Astrocyte (in vitro differentiated cells and primary cell): ENCODE results near the gene PKP3. TPM values are rescaled to one million over a fixed set of nuclear protein-coding genes. Genes with fewer than 3 reads are reported as not detected.

ENCODE experiments used
- DNase-seq: peaks from one replicate; pipeline ENCODE4 v3.0.0-alpha.2; 2010; ENCODE audit warnings: low read depth
- FAIRE-seq: peaks from 2 replicates; lab custom pipeline; 2011; peaks lifted over from hg19 to GRCh38; lab: Jason Lieb, UNC
- H2AFZ ChIP-seq: 2 replicates; pipeline ENCODE4 v1.6.0; 2012; ENCODE audit warnings: low read depth, low read length, inconsistent platforms
- H3K27ac ChIP-seq: 2 replicates; pipeline ENCODE4 v1.5.1; 2011; ENCODE audit warnings: low read depth, low read length, inconsistent platforms
- H3K27me3 ChIP-seq: 2 replicates; pipeline ENCODE4 v1.6.0; 2011; ENCODE audit warnings: low read length, inconsistent platforms; ENCODE audit not compliant: insufficient read depth
- H3K36me3 ChIP-seq: 2 replicates; pipeline ENCODE4 v1.5.1; 2011; ENCODE audit warnings: low read length, inconsistent platforms; ENCODE audit not compliant: insufficient read depth
- H3K4me1 ChIP-seq: 2 replicates; pipeline ENCODE4 v1.5.1; 2011; ENCODE audit warnings: low read length, inconsistent platforms; ENCODE audit not compliant: insufficient read depth
- H3K4me2 ChIP-seq: 2 replicates; pipeline ENCODE4 v1.6.0; 2012; ENCODE audit warnings: low read length, inconsistent platforms
- H3K4me3 ChIP-seq: 2 replicates; pipeline ENCODE4 v1.5.1; 2011; ENCODE audit warnings: low read depth, mild to moderate bottlenecking, low read length, inconsistent platforms; ENCODE audit not compliant: insufficient read depth
- H3K79me2 ChIP-seq: 2 replicates; pipeline ENCODE4 v1.6.0; 2012; ENCODE audit warnings: mild to moderate bottlenecking, low read length, inconsistent platforms; ENCODE audit not compliant: insufficient read depth
- H3K9ac ChIP-seq: 2 replicates; pipeline ENCODE4 v1.6.0; 2012; ENCODE audit warnings: mild to moderate bottlenecking, low read length, inconsistent platforms
- H3K9me3 ChIP-seq: 2 replicates; pipeline ENCODE4 v1.5.1; 2012; ENCODE audit warnings: low read depth, mild to moderate bottlenecking, low read length, inconsistent platforms; ENCODE audit not compliant: insufficient read depth
- H4K20me1 ChIP-seq: 2 replicates; pipeline ENCODE4 v1.6.0; 2012; ENCODE audit warnings: low read length, inconsistent platforms; ENCODE audit not compliant: insufficient read depth
- H3K27ac Mint-ChIP-seq: one replicate; pipeline ENCODE4 v1.8.0; 2021; ENCODE audit warnings: mild to moderate bottlenecking, mixed read lengths; ENCODE audit not compliant: unreplicated experiment
- H3K27me3 Mint-ChIP-seq: one replicate; pipeline ENCODE4 v1.8.0; 2021; ENCODE audit warnings: low read depth, mixed read lengths; ENCODE audit not compliant: unreplicated experiment
- H3K36me3 Mint-ChIP-seq: one replicate; pipeline ENCODE4 v1.8.0; 2021; ENCODE audit warnings: low read depth, mixed read lengths; ENCODE audit not compliant: unreplicated experiment
- H3K4me1 Mint-ChIP-seq: one replicate; pipeline ENCODE4 v1.8.0; 2021; ENCODE audit warnings: low read depth, mixed read lengths; ENCODE audit not compliant: unreplicated experiment
- H3K4me3 Mint-ChIP-seq: one replicate; pipeline ENCODE4 v1.8.0; 2021; ENCODE audit warnings: mild to moderate bottlenecking, moderate library complexity, mixed read lengths; ENCODE audit not compliant: unreplicated experiment
- H3K9me3 Mint-ChIP-seq: one replicate; pipeline ENCODE4 v1.8.0; 2021; ENCODE audit warnings: mild to moderate bottlenecking, mixed read lengths; ENCODE audit not compliant: unreplicated experiment
- CTCF ChIP-seq: IDR thresholded peaks from 2 replicates; pipeline ENCODE4 v1.5.1; 2011; ENCODE audit warnings: low read depth, mild to moderate bottlenecking, inconsistent platforms, low read length, moderate library complexity; ENCODE audit not compliant: insufficient read depth
- EZH2 ChIP-seq: IDR thresholded peaks from 2 replicates; pipeline ENCODE4 v1.6.1; 2012; ENCODE audit warnings: mild to moderate bottlenecking, low read length, inconsistent platforms; ENCODE audit not compliant: insufficient read depth
- total RNA-seq: library from RNA; stranded (reverse); gene quantifications from 2 replicates; pipeline ENCODE4 v1.2.1, GENCODE V29; 2021

The PKP3 gene
- total RNA-seq, 1 donor from 2014 or later: 2.1 TPM

- Mint-ChIP-seq H3K4me3 (no peak overlapping the region), H3K27ac (peak overlapping the region; percentile 34), H3K36me3 (peaks cover 2% of the 10 kb centered on the region), H3K27me3 (peaks cover 5% of the 10 kb centered on the region), H3K4me1 (peaks cover 4% of the 10 kb centered on the region), H3K9me3 (peaks cover 2% of the 10 kb centered on the region)
- DNase-seq: no peak
- Histone ChIP-seq H3K79me2 (no peaks in the 10 kb centered on the region), H3K4me1 (peaks cover 8% of the 10 kb centered on the region), H3K9ac (no peak overlapping the region), H4K20me1 (no peaks in the 10 kb centered on the region), H2AFZ (no peak overlapping the region), H3K9me3 (peaks cover 6% of the 10 kb centered on the region), H3K36me3 (no peaks in the 10 kb centered on the region), H3K27ac (no peak overlapping the region), H3K4me3 (no peak overlapping the region), H3K27me3 (no peaks in the 10 kb centered on the region), H3K4me2 (no peak overlapping the region)
- TF ChIP-seq CTCF (no peak), EZH2 (no peak)
- FAIRE-seq: no peak
Measured at GRCh38 chr11:359181-359714, 34.8 kb upstream of the PKP3 start.

GRCh38 chr11:360326-361280, 33.4 kb upstream of the PKP3 start:
- FAIRE-seq: no peak
- TF ChIP-seq CTCF (no peak), EZH2 (no peak)
- peaks cover 5% of the 10 kb centered on the region for H3K27me3 Mint-ChIP-seq

More at GRCh38 chr11:360326-361280, 33.4 kb upstream of the PKP3 start:
- Mint-ChIP-seq H3K9me3 (peaks cover 2% of the 10 kb centered on the region), H3K4me1 (no peaks in the 10 kb centered on the region), H3K27ac (no peak overlapping the region), H3K4me3 (no peak overlapping the region), H3K36me3 (peaks cover 2% of the 10 kb centered on the region)
- H3K27me3 ChIP-seq: no peaks in the 10 kb centered on the region
- H4K20me1 ChIP-seq: no peaks in the 10 kb centered on the region
- H3K36me3 ChIP-seq: no peaks in the 10 kb centered on the region
- no peaks in the 10 kb centered on the region for H3K79me2 ChIP-seq
- H3K4me3 ChIP-seq: no peak overlapping the region
- H3K9ac ChIP-seq: no peak overlapping the region
- DNase-seq: no peak
- no peak overlapping the region for H2AFZ ChIP-seq
- peaks cover 2% of the 10 kb centered on the region for H3K4me1 ChIP-seq
- H3K4me2 ChIP-seq: no peak overlapping the region
- H3K9me3 ChIP-seq: peaks cover 6% of the 10 kb centered on the region
- H3K27ac ChIP-seq: no peak overlapping the region
